GM12872 (cell line): ENCODE measurements around the gene SH3GLB2.

Source experiments
- TF ChIP-seq, protein P1 (sequence below): IDR thresholded peaks from 3 replicates; pipeline ENCODE4 v1.5.1; 2011; ENCODE audit warnings: low read depth, mild to moderate bottlenecking, low read length, moderate library complexity; ENCODE audit not compliant: insufficient read depth

The SH3GLB2 gene

DNA sequence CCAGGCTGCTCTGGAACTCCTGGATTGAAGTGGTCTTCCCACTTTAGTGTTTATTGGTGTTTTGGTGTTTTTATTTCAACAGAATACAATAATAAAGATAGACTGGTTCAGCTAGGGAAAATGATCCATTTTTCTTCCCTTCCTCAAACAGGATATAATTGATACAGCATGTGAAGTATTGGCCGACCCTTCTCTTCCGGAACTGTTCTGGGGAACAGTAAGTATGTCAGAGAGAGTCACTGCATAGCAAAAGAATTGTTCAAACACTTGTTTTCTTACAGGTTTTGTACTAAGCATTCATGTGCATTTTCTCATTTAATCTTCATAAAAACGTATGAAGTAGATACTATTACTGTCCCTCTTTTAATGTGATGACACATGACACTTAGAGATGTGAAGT is 49.0 kb downstream of the SH3GLB2 start:
- TF ChIP-seq, protein P1, sequence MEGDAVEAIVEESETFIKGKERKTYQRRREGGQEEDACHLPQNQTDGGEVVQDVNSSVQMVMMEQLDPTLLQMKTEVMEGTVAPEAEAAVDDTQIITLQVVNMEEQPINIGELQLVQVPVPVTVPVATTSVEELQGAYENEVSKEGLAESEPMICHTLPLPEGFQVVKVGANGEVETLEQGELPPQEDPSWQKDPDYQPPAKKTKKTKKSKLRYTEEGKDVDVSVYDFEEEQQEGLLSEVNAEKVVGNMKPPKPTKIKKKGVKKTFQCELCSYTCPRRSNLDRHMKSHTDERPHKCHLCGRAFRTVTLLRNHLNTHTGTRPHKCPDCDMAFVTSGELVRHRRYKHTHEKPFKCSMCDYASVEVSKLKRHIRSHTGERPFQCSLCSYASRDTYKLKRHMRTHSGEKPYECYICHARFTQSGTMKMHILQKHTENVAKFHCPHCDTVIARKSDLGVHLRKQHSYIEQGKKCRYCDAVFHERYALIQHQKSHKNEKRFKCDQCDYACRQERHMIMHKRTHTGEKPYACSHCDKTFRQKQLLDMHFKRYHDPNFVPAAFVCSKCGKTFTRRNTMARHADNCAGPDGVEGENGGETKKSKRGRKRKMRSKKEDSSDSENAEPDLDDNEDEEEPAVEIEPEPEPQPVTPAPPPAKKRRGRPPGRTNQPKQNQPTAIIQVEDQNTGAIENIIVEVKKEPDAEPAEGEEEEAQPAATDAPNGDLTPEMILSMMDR = no peak

DNA sequence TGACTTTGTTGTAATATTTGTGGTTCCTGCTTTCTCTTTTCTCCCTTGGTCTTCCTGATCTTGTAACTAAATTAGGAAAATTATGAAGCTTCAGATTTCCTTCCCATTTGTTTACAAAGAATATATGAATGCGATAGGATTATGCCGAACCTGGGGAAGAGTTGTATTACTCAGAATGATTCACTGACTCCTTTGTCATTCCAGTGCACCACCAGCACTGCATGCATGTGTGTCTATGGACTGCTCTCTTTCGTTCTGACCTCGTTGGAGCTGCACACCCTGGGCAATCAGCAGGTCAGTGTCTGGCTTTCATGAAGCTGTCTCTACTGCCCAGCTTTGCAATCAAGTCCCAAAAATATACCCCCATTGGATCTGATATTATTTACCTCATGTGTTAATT is 55.2 kb downstream of the SH3GLB2 start:
- TF ChIP-seq, protein P1 = no peak

DNA sequence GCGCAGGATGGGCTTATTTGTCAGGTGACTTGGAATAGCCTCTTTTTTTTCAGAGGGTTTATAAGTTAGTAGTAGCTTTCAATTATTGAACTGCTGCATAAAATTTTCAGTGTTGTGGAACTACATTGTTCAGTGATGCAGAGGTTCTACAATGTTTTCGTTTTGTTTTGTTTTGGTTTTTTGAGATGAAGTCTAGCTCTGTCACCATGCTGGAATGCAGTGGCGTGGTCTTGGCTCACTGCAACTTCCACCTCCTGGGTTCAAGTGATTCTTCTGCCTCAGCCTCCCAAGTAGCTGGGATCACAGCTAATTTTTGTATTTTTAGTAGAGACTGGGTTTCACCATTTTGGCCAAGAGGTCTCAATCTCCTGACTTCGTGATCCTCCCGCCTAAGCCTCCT is 58.6 kb downstream of the SH3GLB2 start:
- TF ChIP-seq, protein P1 = no peak
